ENCODE measurements around the gene ABCC1.
"Not testable (repeated sequence)": the region's sequence is repeated elsewhere in the genome, so short reads cannot be mapped to it uniquely, and the experiment has no call there.

Gene ABCC1

DNA sequence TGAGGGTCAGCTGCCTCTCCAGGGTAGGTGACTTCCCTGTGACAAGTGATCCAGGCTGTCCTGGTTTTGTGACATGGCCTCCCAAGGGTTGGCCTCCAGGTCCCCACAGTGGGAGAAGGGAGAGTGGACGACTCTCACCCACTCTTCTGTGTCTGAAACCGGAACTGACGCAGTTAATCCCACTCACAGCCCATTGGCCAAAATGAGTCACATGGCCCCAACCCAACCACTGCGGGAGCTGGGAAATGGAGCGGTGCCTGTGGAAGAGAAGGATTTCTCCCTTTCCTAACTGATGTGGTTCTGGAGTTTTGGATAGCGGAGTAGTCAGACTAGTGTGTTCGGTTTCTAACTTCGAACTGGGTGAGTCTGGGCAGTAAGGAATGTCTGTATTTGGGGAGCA is 194.5 kb downstream of the ABCC1 start:
- DNase-seq = no peak

GRCh38 chr16:16144416-16144815 is 195.0 kb downstream of the ABCC1 start:
- no peak for DNase-seq

GRCh38 chr16:16145286-16145685 is 195.9 kb downstream of the ABCC1 start:
- DNase-seq = no peak

GRCh38 chr16:16146380-16147315 is 197.2 kb downstream of the ABCC1 start:
- no peak for DNase-seq

DNA sequence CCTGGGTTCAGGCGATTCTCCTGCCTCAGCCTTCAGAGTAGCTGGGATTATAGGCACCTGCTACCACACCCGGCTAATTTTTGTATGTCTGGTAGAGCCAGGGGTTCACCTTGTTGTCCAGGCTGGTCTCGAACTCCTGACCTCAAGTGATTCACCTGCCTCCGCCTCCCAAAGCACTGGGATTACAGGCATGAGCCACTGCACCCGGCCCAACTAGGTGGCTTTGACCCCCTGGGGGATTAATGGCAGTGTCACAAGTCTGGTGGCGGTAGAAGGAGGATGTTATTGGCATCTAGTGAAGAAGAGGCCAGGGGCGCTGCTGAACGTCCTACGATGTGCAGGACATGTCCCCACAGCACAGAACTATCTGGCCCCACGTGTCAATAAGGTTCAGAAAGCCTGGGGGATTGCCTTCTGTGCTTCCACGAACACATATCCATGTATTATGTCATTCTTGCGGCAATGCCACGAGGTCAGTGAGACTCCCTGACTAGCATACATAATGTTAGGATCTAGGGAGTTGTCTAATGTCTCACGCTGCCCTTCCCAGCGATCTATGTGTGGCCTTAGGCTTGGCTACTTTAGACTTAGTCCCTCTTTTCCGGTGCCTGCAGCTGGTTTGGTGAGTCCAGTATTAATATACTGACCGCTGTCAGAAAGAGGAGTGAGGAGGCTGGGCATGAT is 198.0 kb downstream of the ABCC1 start:
- DNase-seq = no peak

- DNase-seq = not testable (repeated sequence)
Observed at GRCh38 chr16:16148000-16148599, 198.7 kb downstream of the ABCC1 start.

DNA sequence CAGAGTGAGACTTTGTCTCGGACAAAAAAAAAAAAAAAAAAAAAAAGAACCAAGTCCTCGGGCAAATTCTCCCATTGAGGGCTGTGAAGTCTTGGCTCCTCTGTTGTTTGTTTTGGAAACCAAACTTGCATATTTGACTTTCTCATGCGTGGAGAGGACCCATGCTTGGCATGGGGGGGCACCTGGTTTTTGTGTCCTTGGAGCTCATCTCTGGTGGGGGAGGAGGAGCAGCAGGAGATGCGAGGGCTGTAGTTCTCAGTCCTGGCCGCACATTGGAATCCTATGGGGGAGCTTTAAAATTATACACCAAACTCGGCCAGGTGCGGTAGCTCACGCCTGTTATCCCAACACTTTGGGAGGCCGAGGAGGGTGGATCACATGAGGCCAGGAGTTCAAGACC is 199.3 kb downstream of the ABCC1 start:
- no peak for DNase-seq

DNA sequence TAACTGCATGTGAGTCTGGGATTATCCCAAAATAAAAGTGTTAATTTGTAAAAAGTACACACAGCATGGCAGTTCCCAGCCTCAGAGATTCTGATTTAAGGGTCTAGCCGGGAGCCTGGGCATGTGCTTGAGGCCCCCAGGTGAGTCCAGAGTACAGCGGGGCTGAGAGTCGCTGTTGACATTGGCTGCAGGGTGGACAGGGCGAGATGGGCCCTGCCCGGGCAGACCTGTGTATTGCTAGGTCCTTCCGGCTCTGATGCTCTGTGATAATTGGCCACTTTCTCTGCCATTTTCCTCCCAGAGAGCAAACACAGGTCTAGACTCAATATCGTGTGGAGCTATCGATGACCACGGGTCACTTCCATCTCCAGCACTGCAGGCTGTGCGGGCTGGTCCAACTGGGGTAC is 200.3 kb downstream of the ABCC1 start:
- no peak for DNase-seq

GRCh38 chr16:16150117-16150877 is 200.9 kb downstream of the ABCC1 start:
- no peak for DNase-seq

- no peak for DNase-seq
Observed at GRCh38 chr16:16150878-16151152, 201.4 kb downstream of the ABCC1 start.

DNA sequence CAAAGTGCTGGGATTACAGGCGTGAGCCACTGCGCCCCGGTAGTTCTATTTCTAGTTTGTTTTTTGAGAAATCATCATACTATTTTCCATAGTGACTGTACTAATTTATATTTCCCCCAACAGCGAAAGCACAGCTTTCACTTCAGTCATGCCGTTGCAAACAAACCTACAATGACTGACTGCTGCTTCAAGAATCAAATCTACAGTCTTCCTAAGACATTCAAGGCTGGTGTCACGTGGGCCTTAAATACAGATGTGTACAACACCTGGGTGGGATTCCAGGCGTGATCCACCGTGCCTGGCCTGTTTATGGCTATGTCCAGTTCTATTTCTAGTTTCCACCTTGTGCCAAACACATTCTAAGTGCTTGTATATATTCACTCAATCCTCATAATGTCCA is 201.9 kb downstream of the ABCC1 start:
- no peak for DNase-seq

- not testable (repeated sequence) for DNase-seq
Observed at GRCh38 chr16:16153000-16153399, 203.6 kb downstream of the ABCC1 start.

DNA sequence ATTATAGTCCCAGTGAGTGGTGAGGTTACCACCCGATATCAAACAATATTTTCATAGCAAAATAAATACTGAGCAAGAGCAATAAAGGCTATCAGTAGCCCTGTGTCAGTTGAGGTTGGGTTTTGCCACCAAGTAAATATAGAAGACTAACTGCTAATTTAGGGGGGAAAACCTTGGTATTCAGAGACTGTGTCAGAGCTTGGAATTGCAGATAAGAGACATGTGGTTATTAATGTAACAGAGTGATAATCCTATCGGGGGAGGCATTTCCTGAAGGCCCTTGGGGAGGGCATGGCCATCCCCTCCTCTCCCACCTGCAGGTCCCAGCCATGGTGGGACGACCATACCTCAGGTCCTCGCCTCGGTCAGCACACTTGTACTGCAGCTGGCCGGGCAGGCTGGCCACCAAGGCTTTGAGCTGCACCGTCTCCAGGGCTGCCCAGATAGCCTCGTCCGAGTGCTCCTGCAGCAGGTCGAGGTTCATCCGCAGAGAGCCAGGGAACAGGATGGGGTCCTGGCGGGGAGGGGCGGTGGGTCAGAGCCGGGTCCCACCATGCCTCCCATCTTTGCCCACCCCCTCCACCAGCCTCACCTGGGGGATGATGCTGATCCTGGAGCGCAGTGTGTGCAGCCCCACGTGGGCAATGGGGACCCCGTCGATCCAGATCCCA is 205.0 kb downstream of the ABCC1 start:
- DNase-seq = no peak

DNA sequence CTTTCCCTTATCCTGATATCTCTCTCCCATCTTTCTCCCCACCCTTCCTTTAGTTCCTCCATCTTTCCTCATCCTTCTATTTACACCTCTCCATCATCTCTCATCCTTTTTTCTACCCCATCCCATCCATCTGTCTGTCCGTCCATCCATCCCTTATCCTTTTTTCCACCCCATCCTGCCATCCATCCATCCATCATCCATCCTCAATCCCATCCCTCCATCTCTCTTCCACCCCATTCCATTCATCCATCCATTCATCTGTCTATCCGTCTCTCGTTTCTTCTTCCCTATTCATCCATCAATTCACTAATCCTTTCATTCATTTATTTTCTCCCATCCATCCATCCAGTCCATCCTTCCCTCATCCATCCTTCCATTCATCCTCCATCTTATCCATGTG is 205.8 kb downstream of the ABCC1 start:
- DNase-seq = no peak

DNA sequence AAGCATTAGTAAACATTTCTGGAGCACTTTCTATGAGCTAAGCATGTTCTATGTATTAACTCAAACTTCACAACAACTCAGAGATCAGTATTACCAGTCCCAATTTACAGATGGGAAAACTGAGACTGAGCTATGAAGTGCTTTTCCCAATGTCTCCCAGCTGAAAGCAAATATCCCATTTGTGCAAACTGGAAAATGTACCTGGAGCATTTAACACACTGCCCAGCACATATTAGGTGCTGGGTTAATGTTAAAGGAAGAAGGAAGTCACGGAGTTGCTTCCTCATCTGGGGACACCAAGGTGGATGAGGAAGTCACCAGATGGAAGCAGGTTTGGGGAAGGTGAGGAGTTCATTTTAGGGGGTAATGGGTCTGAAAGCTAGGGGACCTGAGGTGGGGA is 207.8 kb downstream of the ABCC1 start:
- DNase-seq = no peak

DNA sequence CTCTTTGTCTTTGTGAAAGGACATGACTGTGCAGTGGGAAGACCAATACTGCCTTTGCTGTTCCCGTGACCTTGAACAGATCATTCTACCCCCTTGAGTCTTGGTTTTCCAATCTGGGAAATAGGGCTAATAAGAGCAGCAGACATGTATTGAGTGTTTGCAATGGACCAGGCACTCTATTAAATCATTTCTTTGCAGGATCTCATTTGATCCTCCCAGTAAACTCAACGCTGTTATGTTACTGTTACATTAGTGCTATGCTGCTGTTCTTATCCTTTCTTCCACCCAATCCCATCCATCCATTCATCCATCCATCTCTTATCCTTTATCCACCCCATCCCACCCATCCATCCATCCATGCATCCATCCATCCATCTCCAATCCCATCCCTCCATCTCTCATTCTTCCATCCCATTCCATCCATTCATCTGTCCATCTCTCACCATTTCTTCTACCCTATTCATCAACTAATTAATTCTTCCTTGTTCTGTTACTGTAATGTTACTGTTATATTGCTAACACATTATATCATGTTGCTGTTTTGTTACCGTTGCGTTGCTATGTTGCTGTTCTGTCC is 208.8 kb downstream of the ABCC1 start:
- no peak for DNase-seq

GRCh38 chr16:16158741-16159374 is 209.4 kb downstream of the ABCC1 start:
- no peak for DNase-seq

- no peak for DNase-seq
Observed at GRCh38 chr16:16159662-16160061, 210.2 kb downstream of the ABCC1 start.

DNA sequence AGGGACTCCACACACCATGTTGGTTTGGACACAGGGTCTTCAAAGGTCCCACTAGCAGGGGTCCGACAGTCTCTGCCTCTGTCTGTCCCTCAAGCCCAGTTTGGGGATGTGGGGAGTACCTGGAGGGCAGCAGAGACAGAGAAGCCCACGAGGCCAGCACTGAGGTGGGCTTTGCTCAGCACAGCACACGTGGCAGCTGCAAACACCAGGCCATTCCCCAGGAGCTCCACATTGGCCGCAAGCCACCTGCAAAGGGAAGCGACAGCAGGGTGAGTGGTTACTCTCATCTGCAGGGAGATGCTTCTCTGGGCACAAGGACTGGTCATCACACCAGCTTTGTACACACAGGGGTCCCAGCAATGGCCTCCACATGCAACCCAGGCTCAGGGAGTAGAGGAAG is 211.9 kb downstream of the ABCC1 start:
- DNase-seq = no peak

DNA sequence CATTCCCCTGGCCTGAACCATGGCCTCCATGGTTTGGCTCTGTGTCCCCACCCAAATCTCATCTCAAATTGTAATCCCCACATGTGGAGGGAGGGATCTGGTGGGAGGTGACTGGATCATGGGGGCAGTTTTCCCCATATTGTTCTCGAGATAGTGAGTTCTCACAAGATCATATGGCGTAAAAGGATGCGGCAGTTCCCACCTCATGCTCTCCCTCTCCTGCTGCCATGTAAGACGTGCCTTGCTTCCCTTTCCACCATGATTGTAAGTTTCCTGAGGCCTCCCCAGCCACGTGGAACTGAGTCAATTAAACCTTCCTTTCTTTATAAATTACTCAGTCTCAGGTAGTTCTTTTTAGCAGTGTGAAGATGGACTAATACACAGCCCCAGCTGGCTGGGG is 212.4 kb downstream of the ABCC1 start:
- not testable (repeated sequence) for DNase-seq

- no peak for DNase-seq
Observed at GRCh38 chr16:16162591-16162990, 213.2 kb downstream of the ABCC1 start.

- DNase-seq = no peak
Observed at GRCh38 chr16:16163109-16163508, 213.7 kb downstream of the ABCC1 start.

Measured in amniotic stem cell (primary cell).